OCI-LY3 (cell line): ENCODE data around the gene SUN5.

Experiments used
- H2AFZ ChIP-seq: fragments of 200-600, 300-600 bp; shearing (Covaris generic); 2 replicates; pipeline ENCODE4 v1.6.0; 2014; ENCODE audit warnings: antibody characterized with exemption, low read depth, low read length
- H3K27ac ChIP-seq: fragments of 200-600, 300-600 bp; sonication (generic); 2 replicates; pipeline ENCODE4 v1.5.1; 2014; ENCODE audit warnings: mild to moderate bottlenecking, low read length, moderate library complexity, mixed read lengths
- H3K27me3 ChIP-seq: fragments of 200-600, 300-600 bp; sonication (generic); 2 replicates; pipeline ENCODE4 v1.6.1; 2014; ENCODE audit warnings: low read depth, low read length, mixed read lengths
- H3K36me3 ChIP-seq: fragments of 200-600, 300-600 bp; sonication (generic); replicated peaks from 2 replicates; pipeline ENCODE3; 2014; ENCODE audit warnings: low read depth, low read length, mixed read lengths
- H3K4me1 ChIP-seq: fragments of 300-600, 200-600 bp; sonication (generic); 2 replicates; pipeline ENCODE4 v1.6.1; 2014; ENCODE audit warnings: low read length, mixed read lengths
- H3K4me2 ChIP-seq: fragments of 200-600, 300-600 bp; sonication (generic); 2 replicates; pipeline ENCODE4 v1.6.1; 2014; ENCODE audit warnings: low read length, mixed read lengths
- H3K4me3 ChIP-seq: fragments of 300-600, 200-600 bp; sonication (generic); 2 replicates; pipeline ENCODE4 v1.5.1; 2014; ENCODE audit warnings: antibody characterized with exemption, mild to moderate bottlenecking, low read length, moderate library complexity
- H3K79me2 ChIP-seq: fragments of 300-600, 200-600 bp; shearing (Covaris generic); 2 replicates; pipeline ENCODE4 v1.6.1; 2014; ENCODE audit warnings: mild to moderate bottlenecking, low read length, mixed read lengths
- H3K9ac ChIP-seq: fragments of 300-600, 200-600 bp; shearing (Covaris generic); 2 replicates; pipeline ENCODE4 v1.6.0; 2014; ENCODE audit warnings: mild to moderate bottlenecking, low read length, moderate library complexity
- H3K9me3 ChIP-seq: fragments of 200-600, 300-600 bp; shearing (Covaris generic); 2 replicates; pipeline ENCODE4 v1.6.1; 2014; ENCODE audit warnings: low read length, mixed read lengths; ENCODE audit not compliant: insufficient read depth
- H4K20me1 ChIP-seq: fragments of 200-600, 300-600 bp; sonication (generic); 2 replicates; pipeline ENCODE4 v1.6.1; 2016; ENCODE audit warnings: low read length, mixed read lengths; ENCODE audit not compliant: insufficient read depth
- EZH2phosphoT487 ChIP-seq: fragments of 200-600 bp; shearing (Covaris generic); IDR thresholded peaks from 2 replicates; pipeline ENCODE4 v1.6.1; 2018; ENCODE audit warnings: antibody characterized with exemption, mixed run types, low read depth
- TF ChIP-seq, protein P1 (sequence below): fragments of 200-600, 300-600 bp; sonication (generic); IDR thresholded peaks from 2 replicates; pipeline ENCODE4 v1.5.1; 2014; ENCODE audit warnings: antibody characterized with exemption, low read length, low read depth

SUN5 gene

GRCh38 chr20:32970115-32970972 is 33.9 kb downstream of the SUN5 start:
- Histone ChIP-seq H3K27me3 (no peaks in the 10 kb centered on the region), H3K9me3 (no peaks in the 10 kb centered on the region), H3K27ac (peak overlapping the region; percentile 98), H2AFZ (peak overlapping the region; percentile 40; the same call in 1 of the 2 replicates), H3K9ac (peak overlapping the region; percentile 90), H4K20me1 (no peaks in the 10 kb centered on the region), H3K4me1 (peaks cover 61% of the 10 kb centered on the region), H3K36me3 (no peaks in the 10 kb centered on the region), H3K79me2 (no peaks in the 10 kb centered on the region), H3K4me2 (peak overlapping the region; percentile 79), H3K4me3 (no peak overlapping the region)
- TF ChIP-seq, protein P1, sequence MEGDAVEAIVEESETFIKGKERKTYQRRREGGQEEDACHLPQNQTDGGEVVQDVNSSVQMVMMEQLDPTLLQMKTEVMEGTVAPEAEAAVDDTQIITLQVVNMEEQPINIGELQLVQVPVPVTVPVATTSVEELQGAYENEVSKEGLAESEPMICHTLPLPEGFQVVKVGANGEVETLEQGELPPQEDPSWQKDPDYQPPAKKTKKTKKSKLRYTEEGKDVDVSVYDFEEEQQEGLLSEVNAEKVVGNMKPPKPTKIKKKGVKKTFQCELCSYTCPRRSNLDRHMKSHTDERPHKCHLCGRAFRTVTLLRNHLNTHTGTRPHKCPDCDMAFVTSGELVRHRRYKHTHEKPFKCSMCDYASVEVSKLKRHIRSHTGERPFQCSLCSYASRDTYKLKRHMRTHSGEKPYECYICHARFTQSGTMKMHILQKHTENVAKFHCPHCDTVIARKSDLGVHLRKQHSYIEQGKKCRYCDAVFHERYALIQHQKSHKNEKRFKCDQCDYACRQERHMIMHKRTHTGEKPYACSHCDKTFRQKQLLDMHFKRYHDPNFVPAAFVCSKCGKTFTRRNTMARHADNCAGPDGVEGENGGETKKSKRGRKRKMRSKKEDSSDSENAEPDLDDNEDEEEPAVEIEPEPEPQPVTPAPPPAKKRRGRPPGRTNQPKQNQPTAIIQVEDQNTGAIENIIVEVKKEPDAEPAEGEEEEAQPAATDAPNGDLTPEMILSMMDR, result no peak
- TF ChIP-seq EZH2phosphoT487, result no peak

- H3K27ac ChIP-seq, result peak overlapping the region; percentile 98
- no peak for TF ChIP-seq EZH2phosphoT487
- TF ChIP-seq, protein P1, result no peak
- no peaks in the 10 kb centered on the region for H3K27me3 ChIP-seq
- no peaks in the 10 kb centered on the region for H4K20me1 ChIP-seq
- no peaks in the 10 kb centered on the region for H3K79me2 ChIP-seq
- H3K36me3 ChIP-seq, result no peaks in the 10 kb centered on the region
- H2AFZ ChIP-seq, result no peak overlapping the region
- H3K9me3 ChIP-seq, result no peaks in the 10 kb centered on the region
- H3K9ac ChIP-seq, result no peak overlapping the region
- H3K4me1 ChIP-seq, result peaks cover 61% of the 10 kb centered on the region
- no peak overlapping the region for H3K4me3 ChIP-seq
- no peak overlapping the region for H3K4me2 ChIP-seq
Observed at GRCh38 chr20:32969356-32970114, 34.7 kb downstream of the SUN5 start.

DNA sequence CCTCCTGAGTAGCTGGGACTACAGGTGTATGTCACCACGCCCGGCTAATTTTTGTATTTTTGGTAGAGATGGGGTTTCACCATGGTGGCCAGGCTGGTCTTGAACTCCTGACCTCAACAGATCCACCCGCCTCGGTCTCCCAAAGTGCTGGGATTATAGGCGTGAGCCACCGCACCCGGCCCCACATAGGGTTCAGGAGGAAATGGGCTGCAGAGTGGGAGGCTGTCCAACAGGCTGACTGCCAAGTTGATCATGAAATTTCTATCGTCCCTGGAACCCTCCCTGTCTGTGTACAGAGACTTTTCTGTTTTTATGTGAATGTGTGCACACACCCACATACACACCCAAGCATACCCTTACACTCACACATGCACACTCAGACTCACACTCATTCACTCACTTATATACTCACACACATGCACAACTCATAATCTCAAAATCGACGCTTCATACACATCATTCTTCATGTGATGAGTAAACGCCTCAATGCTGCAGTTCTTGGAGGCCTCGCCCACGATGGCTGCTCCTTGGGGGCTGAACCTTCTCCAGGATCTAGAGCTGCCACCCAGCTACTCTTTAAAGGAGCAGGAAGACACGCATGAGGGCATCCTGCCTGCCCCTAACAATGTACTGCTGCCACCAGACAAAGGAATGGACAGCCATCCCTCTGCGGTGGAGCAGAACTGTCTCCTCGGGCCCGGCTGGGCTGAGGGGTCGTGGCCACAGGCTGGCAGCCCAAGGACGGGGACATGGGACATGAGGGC is 35.6 kb downstream of the SUN5 start:
- H3K36me3 ChIP-seq, result no peaks in the 10 kb centered on the region
- no peaks in the 10 kb centered on the region for H3K79me2 ChIP-seq
- peaks cover 53% of the 10 kb centered on the region for H3K4me1 ChIP-seq
- H3K4me3 ChIP-seq, result no peak overlapping the region
- no peaks in the 10 kb centered on the region for H3K27me3 ChIP-seq
- no peak overlapping the region for H3K4me2 ChIP-seq
- H3K9ac ChIP-seq, result no peak overlapping the region
- H2AFZ ChIP-seq, result no peak overlapping the region
- no peaks in the 10 kb centered on the region for H4K20me1 ChIP-seq
- no peaks in the 10 kb centered on the region for H3K9me3 ChIP-seq
- H3K27ac ChIP-seq, result no peak overlapping the region
- no peak for TF ChIP-seq EZH2phosphoT487
- TF ChIP-seq, protein P1, result no peak
